HUES64 (cell line): ENCODE measurements around the gene MLC1.

ENCODE experiments used
- H3K27ac ChIP-seq: 2 replicates; pipeline ENCODE4 v1.7.0; 2013; ENCODE audit warnings: low read depth, low read length, inconsistent platforms
- H3K27me3 ChIP-seq: 2 replicates; pipeline ENCODE4 v1.6.1; 2013; ENCODE audit warnings: mild to moderate bottlenecking, low read length; ENCODE audit not compliant: insufficient read depth
- H3K36me3 ChIP-seq: 2 replicates; pipeline ENCODE4 v1.6.1; 2013; ENCODE audit warnings: mild to moderate bottlenecking, low read length; ENCODE audit not compliant: insufficient read depth
- H3K4me1 ChIP-seq: 2 replicates; pipeline ENCODE4 v1.6.1; 2013; ENCODE audit warnings: mild to moderate bottlenecking, low read length, moderate library complexity; ENCODE audit not compliant: insufficient read depth
- H3K4me3 ChIP-seq: 2 replicates; pipeline ENCODE4 v1.5.1; 2013; ENCODE audit warnings: mild to moderate bottlenecking, low read length, moderate library complexity
- H3K9ac ChIP-seq: 2 replicates; pipeline ENCODE4 v1.6.1; 2013; ENCODE audit warnings: mild to moderate bottlenecking, low read depth, low read length
- H3K9me3 ChIP-seq: 2 replicates; pipeline ENCODE4 v1.6.1; 2013; ENCODE audit warnings: low read depth, low read length; ENCODE audit not compliant: insufficient read depth
- WGBS: fragments of 150-250, 120-280 bp; methylation state at CpG from one replicate; pipeline ENCODE4 v1.1.7; 2013; ENCODE audit warnings: missing lambda C conversion rate; 5-methylcytosine and 5-hydroxymethylcytosine counted together

The MLC1 gene

DNA sequence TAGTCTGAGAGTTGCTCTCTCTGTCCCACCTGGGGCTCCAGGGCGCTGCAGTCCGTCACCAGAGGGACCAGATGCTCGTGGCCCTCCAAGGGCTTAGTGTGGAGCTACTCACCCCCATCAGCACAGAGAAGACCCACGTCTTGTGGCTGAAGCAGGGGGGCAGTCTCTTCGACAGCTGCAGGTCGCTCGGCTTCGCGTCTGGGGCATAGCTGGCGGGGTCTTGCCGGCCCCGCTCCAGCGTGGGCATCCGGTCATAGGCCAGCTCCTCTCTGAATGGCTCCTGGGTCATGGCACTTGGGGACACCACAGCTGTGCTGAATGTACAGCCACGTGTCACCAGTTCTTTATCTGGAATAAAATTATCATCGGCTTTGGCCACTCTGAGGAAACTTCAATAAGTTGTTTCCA lies 608 bp downstream of the MLC1 start:
- WGBS, result 90% methylated on average over 16 of the region's 16 CpGs
- H3K27me3 ChIP-seq, result no peaks in the 10 kb centered on the region

DNA sequence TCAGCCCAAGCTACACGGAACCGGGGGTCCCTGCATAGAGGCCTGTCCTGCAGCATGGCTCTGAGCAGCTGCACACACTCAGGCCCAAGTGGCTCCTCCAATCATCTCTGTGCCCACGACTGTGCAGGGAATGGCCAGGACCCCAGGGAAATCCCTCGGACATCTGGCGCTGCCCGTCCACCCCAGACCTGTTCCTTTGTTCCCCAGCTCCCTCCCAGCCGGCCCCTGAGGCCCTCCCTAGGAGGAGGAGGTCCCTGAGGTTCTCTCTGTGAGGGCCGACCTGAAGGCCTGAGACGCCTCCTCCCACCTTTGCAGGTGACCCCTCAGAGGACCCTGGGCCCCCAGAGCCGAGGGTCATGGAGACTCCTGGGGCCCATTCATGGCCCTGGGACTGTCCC lies 1.1 kb downstream of the MLC1 start:
- no peak overlapping the region for H3K4me3 ChIP-seq
- H3K27me3 ChIP-seq, result no peaks in the 10 kb centered on the region
- H3K27ac ChIP-seq, result no peak overlapping the region
- no peak overlapping the region for H3K9ac ChIP-seq
- H3K9me3 ChIP-seq, result no peaks in the 10 kb centered on the region
- H3K4me1 ChIP-seq, result peaks cover 12% of the 10 kb centered on the region
- 90% methylated on average over 10 of the region's 10 CpGs for WGBS
- H3K36me3 ChIP-seq, result no peaks in the 10 kb centered on the region

More for the DNA sequence above, 608 bp downstream of the MLC1 start:
- Histone ChIP-seq H3K4me3 (no peak overlapping the region), H3K4me1 (peaks cover 12% of the 10 kb centered on the region), H3K27ac (no peak overlapping the region), H3K36me3 (no peaks in the 10 kb centered on the region), H3K9me3 (no peaks in the 10 kb centered on the region), H3K9ac (no peak overlapping the region)

DNA sequence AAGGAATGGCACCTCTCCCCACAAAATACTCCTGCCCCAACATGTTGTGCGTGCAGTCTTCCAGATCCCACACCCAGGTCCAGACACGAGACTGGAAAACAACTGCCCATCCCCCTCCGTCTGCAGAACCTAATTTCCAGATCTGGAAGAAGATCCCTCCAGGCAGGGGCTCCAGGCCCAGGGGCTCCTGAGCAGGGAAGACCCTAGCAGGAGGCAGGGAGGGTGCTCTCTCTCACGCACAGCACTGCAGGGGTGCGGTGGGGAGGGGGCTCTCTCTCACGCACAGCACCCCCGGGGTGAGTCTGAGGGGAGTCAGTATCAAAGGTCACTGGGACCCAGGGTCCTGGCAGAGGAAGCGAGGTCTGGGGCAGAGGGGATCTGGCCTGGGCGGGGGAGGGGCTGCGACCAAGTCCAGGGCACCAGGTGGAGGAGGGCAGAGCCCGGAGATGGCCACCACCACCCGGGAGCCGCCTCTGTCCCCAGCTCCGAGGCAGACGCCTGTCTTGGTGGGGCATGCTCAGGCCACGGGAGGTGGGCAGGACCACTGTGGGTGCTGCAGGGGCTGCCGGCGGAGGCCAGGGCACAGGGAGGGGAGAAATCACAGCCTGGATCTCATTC lies 1.7 kb downstream of the MLC1 start:
- no peaks in the 10 kb centered on the region for H3K9me3 ChIP-seq
- no peaks in the 10 kb centered on the region for H3K36me3 ChIP-seq
- no peak overlapping the region for H3K4me3 ChIP-seq
- no peak overlapping the region for H3K9ac ChIP-seq
- H3K27ac ChIP-seq, result no peak overlapping the region
- H3K27me3 ChIP-seq, result no peaks in the 10 kb centered on the region
- WGBS, result 90% methylated on average over 18 of the region's 18 CpGs
- peaks cover 12% of the 10 kb centered on the region for H3K4me1 ChIP-seq

DNA sequence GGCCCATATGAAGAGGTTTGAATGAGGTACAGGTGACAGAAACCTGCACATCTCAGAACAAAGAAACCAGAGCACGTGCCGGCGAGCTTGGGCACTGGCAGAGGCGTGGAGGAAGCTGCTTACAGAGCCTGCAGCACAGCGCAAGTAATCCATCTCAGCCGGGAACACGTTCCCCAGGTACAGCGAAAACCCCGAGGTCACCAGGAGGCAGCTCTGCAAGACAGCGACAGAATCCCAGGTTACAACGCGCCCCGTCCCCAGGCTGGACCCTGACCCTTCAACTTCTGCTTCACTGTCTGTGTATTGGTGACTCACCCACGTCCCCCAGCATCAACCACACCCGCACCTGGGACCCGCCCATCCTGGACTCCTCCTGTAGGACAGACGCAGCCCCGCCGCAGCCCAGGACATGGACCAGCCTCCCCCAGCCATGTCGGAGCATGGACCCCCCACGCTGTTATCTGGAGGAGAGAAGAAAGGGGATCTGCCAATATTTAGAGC lies 2.2 kb downstream of the MLC1 start:
- Histone ChIP-seq H3K9me3 (no peaks in the 10 kb centered on the region), H3K4me1 (peaks cover 12% of the 10 kb centered on the region), H3K9ac (no peak overlapping the region), H3K27ac (no peak overlapping the region), H3K36me3 (no peaks in the 10 kb centered on the region), H3K4me3 (no peak overlapping the region), H3K27me3 (no peaks in the 10 kb centered on the region)
- WGBS, result 93% methylated on average over 21 of the region's 21 CpGs

DNA sequence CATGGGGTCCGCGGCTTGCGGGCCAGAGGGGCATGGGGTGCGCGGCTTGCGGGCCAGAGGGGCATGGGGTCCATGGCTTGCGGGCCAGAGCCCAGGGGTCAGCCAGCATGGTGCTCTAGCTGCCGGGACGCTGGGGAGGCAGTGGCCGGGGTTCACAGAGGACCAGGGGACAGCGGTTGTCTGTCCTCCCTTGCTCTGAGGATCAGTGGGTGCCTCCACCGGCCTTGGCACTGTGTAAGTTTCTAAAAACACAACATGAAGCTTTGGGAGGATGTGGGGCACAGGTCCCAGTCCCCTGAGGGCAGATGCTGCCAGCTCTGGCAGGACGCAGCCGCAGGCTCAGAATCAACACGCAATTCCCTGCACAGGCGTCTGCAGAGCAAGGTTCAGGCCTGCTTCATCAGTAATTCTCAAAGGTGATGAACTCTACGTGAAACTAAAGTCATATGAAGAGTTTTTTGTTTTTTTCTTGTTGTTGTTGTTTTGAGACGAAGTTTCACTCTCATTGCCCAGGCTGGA lies 3.0 kb downstream of the MLC1 start:
- H3K9me3 ChIP-seq, result no peaks in the 10 kb centered on the region
- WGBS, result 95% methylated on average over 18 of the region's 18 CpGs
- no peaks in the 10 kb centered on the region for H3K27me3 ChIP-seq
- no peak overlapping the region for H3K9ac ChIP-seq
- no peak overlapping the region for H3K27ac ChIP-seq
- H3K4me3 ChIP-seq, result no peak overlapping the region
- no peaks in the 10 kb centered on the region for H3K36me3 ChIP-seq
- peaks cover 12% of the 10 kb centered on the region for H3K4me1 ChIP-seq

DNA sequence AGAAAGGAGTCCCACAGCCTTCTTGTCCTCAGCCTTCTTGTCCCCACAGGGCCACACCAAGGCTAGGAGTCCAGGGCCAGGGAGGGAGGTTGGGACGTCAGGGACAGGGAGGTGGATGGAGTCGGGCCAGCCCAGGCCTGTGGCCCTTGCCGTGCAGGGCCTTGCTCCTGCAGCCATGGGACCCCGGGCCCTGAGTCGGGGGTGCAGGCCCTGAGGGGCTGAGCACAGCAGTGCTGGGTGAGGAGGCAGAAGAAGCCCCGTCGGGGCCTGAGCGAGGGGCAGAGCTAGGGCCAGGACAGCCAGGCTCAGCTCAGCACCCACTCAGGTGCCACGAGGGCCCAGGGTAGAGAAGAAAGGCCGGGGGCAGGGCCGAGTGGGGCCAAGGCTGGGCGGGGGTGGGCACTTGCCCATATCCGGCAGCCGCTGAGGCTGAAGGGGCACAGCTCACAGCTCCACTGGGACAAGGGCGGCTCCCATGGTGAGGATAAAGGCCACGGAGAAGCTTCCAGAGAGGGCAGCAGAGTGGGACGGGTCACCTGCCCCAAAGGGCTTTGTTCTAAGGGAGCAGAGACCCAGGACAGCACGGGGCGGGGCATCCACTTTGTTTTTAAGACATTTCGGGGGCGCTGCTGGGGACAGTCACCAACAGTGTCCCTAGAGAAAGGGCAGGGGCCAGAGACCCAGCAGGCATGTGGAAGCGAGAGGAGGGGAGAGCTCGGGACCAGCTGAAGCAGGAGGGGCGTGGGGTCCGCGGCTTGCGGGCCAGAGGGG lies 3.6 kb downstream of the MLC1 start:
- Histone ChIP-seq H3K9me3 (no peaks in the 10 kb centered on the region), H3K9ac (no peak overlapping the region), H3K4me1 (peaks cover 12% of the 10 kb centered on the region), H3K4me3 (no peak overlapping the region), H3K27me3 (no peaks in the 10 kb centered on the region), H3K36me3 (no peaks in the 10 kb centered on the region), H3K27ac (no peak overlapping the region)
- WGBS, result 91% methylated on average over 27 of the region's 27 CpGs

DNA sequence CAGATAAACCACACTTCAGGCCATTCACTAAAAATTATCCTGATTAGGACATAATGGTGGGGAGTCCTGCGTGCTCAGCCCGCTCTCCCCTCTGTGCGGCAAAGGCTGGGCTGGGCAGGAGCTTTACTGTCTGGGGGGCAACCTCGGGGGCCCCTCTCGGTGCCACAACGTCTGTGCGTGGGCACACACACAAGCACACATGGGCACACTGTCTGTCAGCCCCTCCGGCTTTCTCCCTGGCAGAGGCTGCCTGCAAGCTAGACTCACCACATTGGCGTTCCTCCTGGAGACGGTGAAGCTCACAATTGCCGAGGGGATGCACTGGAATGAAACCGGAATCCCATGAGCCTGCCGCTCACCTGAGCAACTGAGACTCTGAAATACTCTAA lies 5.2 kb downstream of the MLC1 start:
- no peaks in the 10 kb centered on the region for H3K36me3 ChIP-seq
- no peak overlapping the region for H3K27ac ChIP-seq
- no peaks in the 10 kb centered on the region for H3K27me3 ChIP-seq
- 89% methylated on average over 13 of the region's 13 CpGs for WGBS
- H3K4me1 ChIP-seq, result peaks cover 6% of the 10 kb centered on the region
- no peaks in the 10 kb centered on the region for H3K9me3 ChIP-seq
- no peak overlapping the region for H3K9ac ChIP-seq
- H3K4me3 ChIP-seq, result no peak overlapping the region

DNA sequence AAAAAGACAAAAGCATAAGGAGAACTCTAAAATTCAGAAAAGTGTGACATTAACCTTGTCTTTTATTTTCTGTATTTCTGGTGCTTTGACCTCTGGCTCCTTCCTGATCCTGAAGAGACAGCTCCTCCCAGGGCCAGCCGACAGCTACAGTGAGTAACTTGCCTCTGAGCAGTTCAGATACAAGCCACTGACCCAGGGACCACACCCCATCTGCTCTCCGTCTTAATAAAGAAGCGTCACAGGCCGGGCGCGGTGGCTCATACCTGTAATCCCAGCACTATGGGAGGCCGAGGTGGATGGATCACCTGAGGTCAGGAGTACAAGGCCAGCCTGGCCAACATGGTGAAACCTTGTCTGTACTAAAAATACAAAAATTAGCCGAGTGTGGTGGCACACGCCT lies 6.5 kb downstream of the MLC1 start:
- Histone ChIP-seq H3K4me1 (no peaks in the 10 kb centered on the region), H3K27ac (no peak overlapping the region), H3K4me3 (no peak overlapping the region), H3K27me3 (no peaks in the 10 kb centered on the region), H3K9me3 (no peaks in the 10 kb centered on the region), H3K36me3 (no peaks in the 10 kb centered on the region), H3K9ac (no peak overlapping the region)
- WGBS, result 93% methylated on average over 9 of the region's 9 CpGs

DNA sequence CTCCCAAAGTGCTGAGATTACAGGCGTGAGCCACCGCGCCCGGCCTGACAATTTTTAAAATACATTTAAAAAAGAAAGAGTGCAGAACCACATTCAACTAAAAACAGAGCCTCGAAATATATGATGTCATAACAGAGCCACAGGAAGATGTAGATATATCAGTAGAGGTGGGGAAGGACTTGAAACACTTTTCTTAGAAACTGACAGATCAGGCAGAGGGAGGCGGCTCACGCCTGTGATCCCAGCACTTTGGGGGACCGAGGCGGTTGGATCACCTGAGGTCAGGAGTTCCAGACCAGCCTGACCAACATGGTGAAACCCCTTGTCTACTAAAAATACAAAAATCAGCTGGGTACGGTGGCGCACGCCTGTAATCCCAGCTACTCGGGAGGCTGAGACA lies 7.0 kb downstream of the MLC1 start:
- no peaks in the 10 kb centered on the region for H3K36me3 ChIP-seq
- no peaks in the 10 kb centered on the region for H3K9me3 ChIP-seq
- no peak overlapping the region for H3K4me3 ChIP-seq
- WGBS, result 98% methylated on average over 13 of the region's 13 CpGs
- no peak overlapping the region for H3K27ac ChIP-seq
- no peaks in the 10 kb centered on the region for H3K4me1 ChIP-seq
- no peak overlapping the region for H3K9ac ChIP-seq
- H3K27me3 ChIP-seq, result no peaks in the 10 kb centered on the region

DNA sequence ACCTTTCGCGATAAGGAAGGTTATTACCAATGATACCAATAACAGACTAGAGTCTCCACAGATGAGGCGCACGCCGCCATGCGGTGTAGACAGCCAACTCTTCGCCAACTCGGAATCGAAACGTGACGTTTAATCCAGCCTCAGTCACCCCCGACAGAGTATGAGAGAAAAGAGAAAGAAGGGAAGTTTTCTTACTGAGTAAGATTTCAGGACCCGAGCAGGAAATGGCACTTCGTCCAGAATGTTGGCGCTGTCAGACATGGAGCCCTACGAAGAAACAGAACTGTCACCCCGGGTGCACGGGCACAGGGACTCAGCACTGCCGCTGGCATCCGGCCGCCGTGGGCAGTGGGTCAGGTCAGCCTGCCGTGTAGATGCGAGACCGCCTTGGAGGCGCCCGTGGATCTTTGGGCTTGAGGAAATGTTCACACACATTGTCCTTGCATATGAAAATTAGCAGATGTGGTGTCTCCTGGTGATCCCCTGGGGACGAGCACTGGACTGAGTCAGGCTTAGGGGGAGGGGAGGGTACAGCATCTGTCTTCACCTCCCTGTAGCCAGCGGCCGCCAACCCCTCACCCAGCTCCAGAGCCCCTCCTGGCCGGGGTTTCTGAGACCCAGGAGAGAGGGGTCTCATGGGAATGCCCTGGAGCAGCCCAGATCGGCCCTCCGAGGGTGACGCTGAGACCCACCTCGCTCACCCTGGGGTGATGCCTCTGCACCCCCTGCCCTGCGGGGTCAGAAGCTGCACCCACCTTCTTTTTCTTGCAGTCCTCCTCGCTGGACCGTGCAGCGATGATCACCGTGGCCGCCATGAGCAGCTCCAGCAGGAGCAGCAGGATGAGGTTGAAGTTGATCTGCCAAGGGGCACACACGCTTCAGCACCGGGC lies 8.3 kb downstream of the MLC1 start:
- no peak overlapping the region for H3K9ac ChIP-seq
- H3K36me3 ChIP-seq, result no peaks in the 10 kb centered on the region
- no peaks in the 10 kb centered on the region for H3K27me3 ChIP-seq
- WGBS, result 92% methylated on average over 43 of the region's 43 CpGs
- no peak overlapping the region for H3K4me3 ChIP-seq
- no peaks in the 10 kb centered on the region for H3K9me3 ChIP-seq
- no peak overlapping the region for H3K27ac ChIP-seq
- no peaks in the 10 kb centered on the region for H3K4me1 ChIP-seq
